ENCODE data around the gene CITED4. TPM values are rescaled to one million over a fixed set of nuclear protein-coding genes. Genes with fewer than 3 reads are reported as not detected.

CITED4 gene
- total and polyA plus RNA-seq, 2 donors (not counting 1 experiment from before 2014, with no cell fraction given), result 0.20 to 1.7 TPM

- Histone ChIP-seq H3K27me3 (ENCODE audit: control insufficient read depth, insufficient read depth, low read length) (no peaks in the 10 kb centered on the region), H3K27ac (ENCODE audit: insufficient read depth, low read length) (no peak overlapping the region), H3K4me2 (ENCODE audit: extremely low read depth, insufficient read depth, low read length) (no peak overlapping the region), H3K79me2 (ENCODE audit: control insufficient read depth, insufficient read depth, low read length) (no peaks in the 10 kb centered on the region), H3K4me3 (replicated peaks in 1 of 4; ENCODE audit: control extremely low read depth in 1 of 4, insufficient read depth in 1 of 4, low read depth in 3 of 4, low read length in 4 of 4) (no peak overlapping the region), H3K9ac (ENCODE audit: insufficient read depth, low read length) (no peak overlapping the region), H3K4me1 (ENCODE audit: control insufficient read depth, extremely low read depth, insufficient read depth, low read length) (no peaks in the 10 kb centered on the region), H3K9me3 (ENCODE audit: control insufficient read depth, insufficient read depth, low read depth, low read length) (no peaks in the 10 kb centered on the region), H3K36me3 (ENCODE audit: control insufficient read depth, insufficient read depth, low read length) (no peaks in the 10 kb centered on the region), H4K20me1 (ENCODE audit: control insufficient read depth, extremely low read depth, insufficient read depth, low read length) (no peaks in the 10 kb centered on the region), H2AFZ (ENCODE audit: low read length) (no peak overlapping the region)
- TF ChIP-seq EZH2 (IDR thresholded peaks at IDR 0.05; ENCODE audit: low read length, missing control alignments), result no peak
- TF ChIP-seq, protein P1, sequence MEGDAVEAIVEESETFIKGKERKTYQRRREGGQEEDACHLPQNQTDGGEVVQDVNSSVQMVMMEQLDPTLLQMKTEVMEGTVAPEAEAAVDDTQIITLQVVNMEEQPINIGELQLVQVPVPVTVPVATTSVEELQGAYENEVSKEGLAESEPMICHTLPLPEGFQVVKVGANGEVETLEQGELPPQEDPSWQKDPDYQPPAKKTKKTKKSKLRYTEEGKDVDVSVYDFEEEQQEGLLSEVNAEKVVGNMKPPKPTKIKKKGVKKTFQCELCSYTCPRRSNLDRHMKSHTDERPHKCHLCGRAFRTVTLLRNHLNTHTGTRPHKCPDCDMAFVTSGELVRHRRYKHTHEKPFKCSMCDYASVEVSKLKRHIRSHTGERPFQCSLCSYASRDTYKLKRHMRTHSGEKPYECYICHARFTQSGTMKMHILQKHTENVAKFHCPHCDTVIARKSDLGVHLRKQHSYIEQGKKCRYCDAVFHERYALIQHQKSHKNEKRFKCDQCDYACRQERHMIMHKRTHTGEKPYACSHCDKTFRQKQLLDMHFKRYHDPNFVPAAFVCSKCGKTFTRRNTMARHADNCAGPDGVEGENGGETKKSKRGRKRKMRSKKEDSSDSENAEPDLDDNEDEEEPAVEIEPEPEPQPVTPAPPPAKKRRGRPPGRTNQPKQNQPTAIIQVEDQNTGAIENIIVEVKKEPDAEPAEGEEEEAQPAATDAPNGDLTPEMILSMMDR (conservative IDR thresholded peaks at IDR 0.05 in 1 of 2, IDR thresholded peaks at IDR 0.05 in 1 of 2; ENCODE audit: low read depth in 1 of 2, low read length in 2 of 2), result no peak
- DNase-seq (ENCODE audit: low read depth in 2 of 2), result no peak
Observed at GRCh38 chr1:40844079-40844478, 18.1 kb downstream of the CITED4 start.

DNA sequence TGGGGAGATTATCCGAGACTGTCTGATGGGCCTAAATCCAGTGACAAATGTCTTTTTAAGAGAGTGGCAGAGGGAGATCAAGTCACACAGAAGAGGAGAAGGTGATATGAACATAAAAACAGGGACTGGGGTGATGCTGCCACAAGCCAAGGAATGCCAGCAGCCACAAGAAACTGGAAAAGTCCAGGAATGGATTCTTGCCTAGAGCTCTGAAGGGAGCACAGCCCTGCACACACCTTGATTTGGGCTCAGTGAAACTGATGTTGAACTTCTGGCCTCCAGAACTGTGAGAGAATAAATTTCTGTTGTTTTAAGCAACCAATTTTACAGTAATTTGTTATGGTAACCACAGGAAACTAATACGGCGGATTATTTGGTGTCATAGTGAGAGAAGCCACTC is 19.5 kb downstream of the CITED4 start:
- no peaks in the 10 kb centered on the region for H4K20me1 ChIP-seq (ENCODE audit: control insufficient read depth, extremely low read depth, insufficient read depth, low read length)
- H3K4me1 ChIP-seq (ENCODE audit: control insufficient read depth, extremely low read depth, insufficient read depth, low read length), result no peaks in the 10 kb centered on the region
- no peak overlapping the region for H3K4me2 ChIP-seq (ENCODE audit: extremely low read depth, insufficient read depth, low read length)
- no peak for DNase-seq (ENCODE audit: low read depth in 2 of 2)
- no peaks in the 10 kb centered on the region for H3K79me2 ChIP-seq (ENCODE audit: control insufficient read depth, insufficient read depth, low read length)
- no peak overlapping the region for H3K4me3 ChIP-seq (replicated peaks in 1 of 4; ENCODE audit: control extremely low read depth in 1 of 4, insufficient read depth in 1 of 4, low read depth in 3 of 4, low read length in 4 of 4)
- TF ChIP-seq EZH2 (IDR thresholded peaks at IDR 0.05; ENCODE audit: low read length, missing control alignments), result no peak
- TF ChIP-seq, protein P1 (conservative IDR thresholded peaks at IDR 0.05 in 1 of 2, IDR thresholded peaks at IDR 0.05 in 1 of 2; ENCODE audit: low read depth in 1 of 2, low read length in 2 of 2), result no peak
- no peak overlapping the region for H3K9ac ChIP-seq (ENCODE audit: insufficient read depth, low read length)
- no peak overlapping the region for H3K27ac ChIP-seq (ENCODE audit: insufficient read depth, low read length)
- H2AFZ ChIP-seq (ENCODE audit: low read length), result no peak overlapping the region
- H3K36me3 ChIP-seq (ENCODE audit: control insufficient read depth, insufficient read depth, low read length), result no peaks in the 10 kb centered on the region
- H3K27me3 ChIP-seq (ENCODE audit: control insufficient read depth, insufficient read depth, low read length), result no peaks in the 10 kb centered on the region
- no peaks in the 10 kb centered on the region for H3K9me3 ChIP-seq (ENCODE audit: control insufficient read depth, insufficient read depth, low read depth, low read length)

GRCh38 chr1:40842207-40842606 is 20.0 kb downstream of the CITED4 start:
- H3K79me2 ChIP-seq (ENCODE audit: control insufficient read depth, insufficient read depth, low read length), result no peaks in the 10 kb centered on the region
- no peak overlapping the region for H3K4me2 ChIP-seq (ENCODE audit: extremely low read depth, insufficient read depth, low read length)
- H3K27me3 ChIP-seq (ENCODE audit: control insufficient read depth, insufficient read depth, low read length), result no peaks in the 10 kb centered on the region
- no peak for DNase-seq (ENCODE audit: low read depth in 2 of 2)
- H3K27ac ChIP-seq (ENCODE audit: insufficient read depth, low read length), result no peak overlapping the region
- TF ChIP-seq EZH2 (IDR thresholded peaks at IDR 0.05; ENCODE audit: low read length, missing control alignments), result no peak
- TF ChIP-seq, protein P1 (conservative IDR thresholded peaks at IDR 0.05 in 1 of 2, IDR thresholded peaks at IDR 0.05 in 1 of 2; ENCODE audit: low read depth in 1 of 2, low read length in 2 of 2), result no peak
- H3K4me1 ChIP-seq (ENCODE audit: control insufficient read depth, extremely low read depth, insufficient read depth, low read length), result no peaks in the 10 kb centered on the region
- H3K4me3 ChIP-seq (replicated peaks in 1 of 4; ENCODE audit: control extremely low read depth in 1 of 4, insufficient read depth in 1 of 4, low read depth in 3 of 4, low read length in 4 of 4), result no peak overlapping the region
- H2AFZ ChIP-seq (ENCODE audit: low read length), result no peak overlapping the region
- no peaks in the 10 kb centered on the region for H3K36me3 ChIP-seq (ENCODE audit: control insufficient read depth, insufficient read depth, low read length)
- no peak overlapping the region for H3K9ac ChIP-seq (ENCODE audit: insufficient read depth, low read length)
- no peaks in the 10 kb centered on the region for H4K20me1 ChIP-seq (ENCODE audit: control insufficient read depth, extremely low read depth, insufficient read depth, low read length)
- no peaks in the 10 kb centered on the region for H3K9me3 ChIP-seq (ENCODE audit: control insufficient read depth, insufficient read depth, low read depth, low read length)

Measured in fibroblast of lung (primary cell).